ENCODE measurements around the gene B4GALT5. TPM values are rescaled to one million over a fixed set of nuclear protein-coding genes. Genes with fewer than 3 reads are reported as not detected.
"Not testable (repeated sequence)": the region's sequence is repeated elsewhere in the genome, so short reads cannot be mapped to it uniquely, and the experiment has no call there.

The B4GALT5 gene
- total RNA-seq, 1 donor from 2014 or later = 62.0 TPM

DNA sequence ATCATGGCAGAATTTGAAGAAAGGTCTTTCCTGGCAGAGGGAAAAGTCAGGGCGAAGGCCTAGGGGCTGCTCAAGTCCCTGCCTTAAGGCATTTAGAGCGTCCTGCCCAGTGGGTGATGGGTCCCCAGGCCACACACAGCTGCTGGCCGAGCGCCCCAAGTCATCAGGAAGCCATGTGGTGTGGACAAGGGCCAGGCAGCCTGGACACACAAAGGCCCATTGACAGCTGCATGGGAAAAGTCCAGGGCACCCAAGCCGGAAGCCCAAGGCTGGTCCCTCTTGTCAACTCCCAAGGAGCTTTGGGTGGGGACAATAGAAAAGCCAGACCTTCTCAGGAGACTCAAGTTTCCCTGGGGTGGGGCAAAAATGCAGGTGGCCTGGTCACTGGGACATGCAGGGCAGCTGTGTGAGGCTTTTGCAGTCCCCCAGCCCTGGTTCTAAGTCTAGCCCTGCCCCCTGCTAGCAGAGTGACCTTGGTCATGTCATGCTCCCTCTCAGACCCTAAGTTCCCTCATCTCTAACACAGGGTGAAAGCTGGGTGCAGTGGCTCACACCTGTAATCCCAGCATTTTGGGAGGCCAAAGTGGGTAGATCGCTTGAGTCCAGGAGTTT, 101.4 kb downstream of the B4GALT5 start:
- peak; percentile 71 to 82 for DNase-seq (ENCODE audit: low spot score in 2 of 2)

DNA sequence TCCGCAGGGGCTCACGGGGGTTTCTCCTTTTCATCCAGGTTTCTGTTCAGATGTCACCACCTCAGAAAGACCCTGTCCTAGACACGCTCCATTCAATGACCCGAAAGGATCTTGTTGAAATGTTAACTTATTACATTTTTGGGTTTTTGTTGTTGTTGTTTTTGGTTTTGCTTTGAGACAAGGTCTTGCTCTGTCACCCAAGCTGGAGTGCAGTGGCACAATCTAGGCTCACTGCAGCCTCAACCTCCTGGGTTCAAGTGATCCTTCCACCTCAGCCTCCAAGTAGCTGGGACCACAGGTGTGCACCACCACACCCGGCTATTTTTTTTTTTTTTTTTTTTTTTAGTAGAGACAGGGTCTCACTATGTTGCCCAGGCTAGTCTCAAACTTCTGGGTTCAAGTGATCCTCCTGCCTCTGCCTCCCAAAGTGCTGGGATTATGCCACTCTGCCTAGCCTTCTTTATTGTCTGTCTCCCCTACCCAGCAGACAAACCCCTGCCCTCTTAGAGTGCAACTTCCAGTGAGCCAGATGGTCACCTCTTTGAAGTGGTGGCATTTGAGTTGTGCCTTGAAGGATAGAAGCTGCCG, 102.0 kb downstream of the B4GALT5 start:
- FAIRE-seq = not testable (repeated sequence)

More for the DNA sequence above, 101.4 kb downstream of the B4GALT5 start:
- FAIRE-seq = no peak

DNA sequence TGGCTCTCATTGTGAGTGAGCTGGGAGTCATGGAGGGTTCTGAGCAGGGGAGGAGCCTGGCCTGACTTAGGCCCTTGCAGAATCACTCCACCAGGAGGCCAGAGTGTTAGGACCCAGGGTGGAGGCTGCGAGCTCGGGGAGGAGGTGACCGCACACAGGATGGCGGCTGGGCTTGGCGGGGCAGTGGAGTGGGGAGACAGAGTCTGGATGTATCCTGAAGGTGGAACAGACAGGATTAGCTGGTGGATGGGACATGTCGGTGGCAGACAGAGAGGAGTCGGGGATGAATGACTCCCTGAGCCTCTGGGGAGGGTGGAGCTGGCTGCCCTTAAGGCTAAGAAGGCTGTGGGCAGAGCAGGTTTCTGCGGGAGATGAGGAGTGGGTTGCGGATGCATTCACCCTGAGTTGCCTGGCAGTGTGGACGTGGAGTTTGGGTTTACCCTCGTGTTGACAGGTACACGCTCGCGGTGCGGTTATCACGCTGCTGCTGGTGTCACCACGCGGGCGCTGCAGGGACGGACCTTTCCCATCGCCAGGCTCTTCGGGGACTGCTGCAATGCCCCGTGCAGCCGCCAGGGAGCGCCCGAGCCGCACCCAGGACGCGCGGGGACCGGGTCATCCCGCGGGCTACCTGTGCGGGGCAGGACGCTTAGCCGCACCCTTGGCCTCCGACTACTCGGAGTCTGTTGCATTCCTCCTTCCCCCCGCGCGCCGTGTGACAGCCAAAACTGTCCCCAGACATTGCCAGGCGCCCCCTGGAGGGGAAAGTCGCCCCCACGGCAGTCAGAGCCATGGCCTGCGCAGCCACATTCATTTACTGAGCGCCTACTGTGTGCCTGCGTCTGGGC, 102.8 kb downstream of the B4GALT5 start:
- no peak for FAIRE-seq
- DNase-seq (ENCODE audit: low spot score in 2 of 2) = peak; percentile 67 to 85

More for the DNA sequence above, 102.0 kb downstream of the B4GALT5 start:
- DNase-seq (ENCODE audit: low spot score in 2 of 2) = not testable (repeated sequence)

DNA sequence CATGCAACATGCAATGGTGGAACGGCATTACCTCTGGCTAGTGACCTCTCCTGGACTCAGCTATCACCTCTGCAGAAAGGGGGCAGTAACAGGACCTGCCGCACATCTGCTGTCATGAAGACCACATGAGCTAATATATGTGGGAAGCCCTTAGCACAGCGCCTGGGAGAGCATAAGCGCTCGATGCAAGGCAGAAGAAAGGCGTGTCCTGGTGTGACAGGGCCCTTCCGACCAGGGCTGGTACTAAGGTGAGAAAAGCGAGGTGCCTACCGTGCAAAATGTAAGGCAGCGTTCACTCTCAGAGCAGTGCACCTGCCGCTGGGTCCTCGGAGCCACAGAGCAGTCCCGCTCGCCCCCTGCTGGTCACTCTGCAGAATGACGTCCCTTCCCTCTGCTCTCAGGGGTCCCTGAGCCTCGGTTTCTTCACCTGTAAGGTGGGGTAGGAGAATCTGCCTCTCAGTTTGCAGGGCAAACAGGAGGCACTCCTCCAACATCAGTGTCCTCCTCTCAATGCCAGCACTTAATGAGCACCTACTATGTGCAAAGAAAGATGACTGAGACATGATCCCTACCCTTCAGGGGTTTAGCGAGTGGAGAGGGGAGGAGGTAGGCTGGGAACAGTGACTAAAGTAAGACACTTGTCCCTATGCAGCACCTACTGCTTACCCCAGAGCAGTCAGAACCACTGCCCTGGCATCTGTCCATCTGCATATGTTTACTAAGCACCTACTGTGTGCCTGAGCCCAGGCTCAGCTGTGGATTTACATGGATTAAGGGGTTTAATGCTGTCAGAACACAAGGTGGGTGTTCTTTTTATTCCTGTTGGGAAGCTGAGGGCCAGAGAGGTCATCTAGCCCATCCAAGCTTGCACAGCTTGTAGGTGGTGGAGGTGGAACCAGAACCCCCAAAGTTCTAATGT, 104.7 kb downstream of the B4GALT5 start:
- peak; percentile 55 to 76 for DNase-seq (ENCODE audit: low spot score in 2 of 2)
- no peak for FAIRE-seq

DNA sequence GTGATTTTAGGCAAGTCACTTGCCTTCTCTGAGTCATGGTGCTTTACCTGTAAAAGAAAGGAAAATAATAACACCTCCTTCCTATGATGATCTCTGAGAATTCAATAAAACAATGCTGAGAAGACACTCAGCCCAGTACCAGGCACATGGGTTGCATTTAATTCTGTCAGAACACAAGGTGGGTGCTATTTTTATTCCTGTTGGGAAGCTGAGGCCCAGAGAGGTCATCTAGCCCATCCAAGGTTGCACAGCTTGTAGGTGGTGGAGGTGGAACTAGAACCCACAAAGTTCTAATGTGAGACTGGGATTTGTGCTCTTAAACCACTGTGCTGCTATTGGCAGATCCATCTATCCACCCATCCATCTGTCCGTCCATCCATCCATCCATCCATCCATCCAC, 106.1 kb downstream of the B4GALT5 start:
- DNase-seq (ENCODE audit: low spot score in 2 of 2) (no peak), FAIRE-seq (no peak)

DNA sequence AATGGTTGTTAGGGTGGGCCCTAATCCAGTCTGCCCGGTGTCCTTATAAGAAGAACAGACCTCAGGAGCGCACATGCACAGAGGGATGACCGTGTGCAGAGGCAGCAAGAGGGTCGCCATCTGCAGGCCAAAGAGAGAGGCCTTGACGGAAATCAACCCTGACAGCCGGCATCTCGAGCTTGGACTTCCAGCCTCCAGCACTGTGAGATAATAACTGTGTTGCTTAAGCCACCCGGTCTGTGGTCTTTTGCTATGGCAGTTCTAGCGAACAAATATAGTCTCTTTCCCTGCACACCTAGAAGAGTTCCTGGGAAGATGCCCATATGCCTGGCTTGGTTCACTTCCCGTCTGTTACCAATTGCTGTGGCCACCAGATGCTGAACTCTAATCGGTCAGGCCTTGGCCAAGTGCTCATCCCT, 110.5 kb downstream of the B4GALT5 start:
- DNase-seq (ENCODE audit: low spot score in 2 of 2) = no peak
- FAIRE-seq = no peak

DNA sequence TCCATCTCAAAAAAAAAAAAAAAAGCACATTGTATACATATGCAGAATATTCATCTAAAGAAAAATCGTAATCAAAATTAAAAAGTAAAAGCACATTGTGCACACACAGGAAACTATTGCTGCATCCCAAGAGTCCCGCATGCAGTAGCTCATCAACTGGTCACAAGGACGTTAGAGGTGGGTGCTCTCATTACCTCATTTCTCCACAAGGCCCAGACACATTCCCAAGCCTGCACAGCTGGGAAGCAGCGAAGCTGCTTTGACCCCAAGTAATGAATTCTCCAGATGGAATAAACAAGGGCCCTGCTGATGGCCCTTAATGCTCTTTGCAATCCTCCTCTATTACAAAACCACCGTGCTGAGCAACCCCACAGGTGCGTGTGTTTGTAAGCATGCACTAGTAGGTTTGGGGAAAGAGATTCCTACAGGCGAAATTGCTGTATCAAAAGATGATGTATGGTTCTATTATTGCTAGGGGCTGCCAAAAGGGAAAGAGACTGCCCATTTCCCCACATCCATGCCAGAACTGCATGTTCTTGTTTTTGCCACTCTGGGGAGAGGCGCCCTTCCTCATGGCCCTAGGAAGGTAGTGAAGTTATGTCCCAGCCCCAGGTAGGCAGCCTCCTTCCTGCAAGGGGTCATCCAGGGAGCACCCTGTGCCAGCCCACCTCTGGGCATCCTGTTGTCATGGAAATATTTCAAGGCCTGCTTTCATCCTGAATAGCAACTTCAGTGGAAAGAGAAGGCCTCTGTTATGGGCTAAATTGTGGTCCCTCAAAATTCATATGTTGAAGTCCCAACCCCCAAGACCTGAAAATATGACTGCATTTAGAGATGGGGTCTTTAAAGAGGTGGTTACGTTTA, 111.1 kb downstream of the B4GALT5 start:
- DNase-seq (ENCODE audit: low spot score in 2 of 2) = no peak
- no peak for FAIRE-seq

DNA sequence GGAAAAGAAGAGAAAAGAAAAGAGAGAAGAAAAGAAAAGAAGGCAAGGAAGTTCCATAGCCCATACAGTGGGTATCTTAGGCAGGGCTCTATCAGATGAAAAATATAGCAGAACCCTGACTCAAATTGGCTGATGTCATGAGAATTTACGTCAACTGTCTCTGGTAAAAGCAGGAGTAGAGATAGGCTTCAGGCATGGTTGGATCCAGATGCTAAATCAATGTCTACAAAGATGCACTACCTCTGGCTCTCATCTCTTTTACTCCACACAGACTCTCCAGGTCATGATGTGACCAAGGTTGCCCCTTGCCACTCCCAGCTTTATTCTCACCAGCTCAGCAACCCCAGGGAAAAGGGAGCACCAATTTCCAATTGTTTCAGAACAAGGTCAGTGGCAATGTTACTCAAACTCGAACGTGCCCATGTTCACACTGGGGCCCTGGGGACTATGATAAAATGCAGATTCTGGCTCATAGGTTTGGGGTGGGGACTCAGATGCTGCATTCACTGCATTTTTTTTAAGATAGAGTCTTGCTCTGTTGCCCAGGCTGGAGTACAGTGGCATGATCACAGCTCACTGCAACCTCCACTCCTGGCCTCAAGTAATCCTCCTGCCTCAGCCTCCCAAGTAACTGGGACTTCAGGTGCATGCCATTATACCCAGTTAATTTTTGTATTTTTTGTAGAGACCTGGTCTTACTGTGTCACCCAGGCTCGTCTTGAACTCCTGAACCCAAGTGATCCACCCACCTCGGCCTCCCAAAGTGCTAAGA, 112.3 kb downstream of the B4GALT5 start:
- DNase-seq (ENCODE audit: low spot score in 2 of 2) (no peak), FAIRE-seq (no peak)

DNA sequence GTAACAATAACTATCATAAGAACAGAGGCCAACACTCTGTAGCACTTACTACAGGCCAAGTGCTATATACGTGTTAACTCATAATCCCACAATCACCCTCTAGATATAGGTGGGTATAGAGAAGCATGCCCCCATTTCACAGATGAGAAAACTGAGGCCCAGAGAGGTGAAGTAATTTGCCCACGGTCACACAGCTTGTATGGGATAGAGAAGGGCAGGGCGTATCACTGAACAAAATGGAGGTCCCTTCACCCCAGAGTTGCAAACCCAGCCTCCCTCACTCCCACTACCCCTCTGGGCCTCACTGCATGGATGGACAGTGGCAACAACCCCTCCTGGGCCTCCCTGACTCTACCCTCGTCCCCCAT, 113.9 kb downstream of the B4GALT5 start:
- DNase-seq (ENCODE audit: low spot score in 2 of 2) (no peak), FAIRE-seq (no peak)

DNA sequence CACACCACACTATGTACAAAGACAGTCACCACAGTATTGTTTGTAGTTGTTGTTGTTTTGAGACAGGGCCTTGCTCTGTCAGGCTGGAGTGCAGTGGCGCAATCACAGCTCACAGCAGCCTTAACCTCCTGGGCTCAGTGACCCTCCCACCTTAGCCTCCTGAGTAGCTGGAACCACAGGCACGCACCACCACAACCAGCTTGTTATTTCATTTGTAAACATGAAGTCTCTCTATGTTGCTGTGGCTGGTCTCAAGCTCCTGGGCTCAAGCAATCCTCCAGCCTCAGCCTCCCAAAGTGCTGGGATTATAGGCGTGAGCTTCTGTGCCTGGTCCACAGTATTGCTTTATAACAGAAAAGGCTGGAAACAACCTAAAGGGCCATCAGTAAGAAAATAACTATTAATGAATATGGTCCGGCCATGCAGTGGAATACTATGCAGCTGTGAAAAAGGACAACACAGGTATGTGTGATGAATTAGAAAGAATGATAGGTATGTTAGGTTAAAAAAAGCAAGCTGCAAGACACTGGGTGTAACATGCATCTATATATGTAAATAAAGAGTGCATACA, 115.8 kb downstream of the B4GALT5 start:
- FAIRE-seq = no peak
- no peak for DNase-seq (ENCODE audit: low spot score in 2 of 2)

DNA sequence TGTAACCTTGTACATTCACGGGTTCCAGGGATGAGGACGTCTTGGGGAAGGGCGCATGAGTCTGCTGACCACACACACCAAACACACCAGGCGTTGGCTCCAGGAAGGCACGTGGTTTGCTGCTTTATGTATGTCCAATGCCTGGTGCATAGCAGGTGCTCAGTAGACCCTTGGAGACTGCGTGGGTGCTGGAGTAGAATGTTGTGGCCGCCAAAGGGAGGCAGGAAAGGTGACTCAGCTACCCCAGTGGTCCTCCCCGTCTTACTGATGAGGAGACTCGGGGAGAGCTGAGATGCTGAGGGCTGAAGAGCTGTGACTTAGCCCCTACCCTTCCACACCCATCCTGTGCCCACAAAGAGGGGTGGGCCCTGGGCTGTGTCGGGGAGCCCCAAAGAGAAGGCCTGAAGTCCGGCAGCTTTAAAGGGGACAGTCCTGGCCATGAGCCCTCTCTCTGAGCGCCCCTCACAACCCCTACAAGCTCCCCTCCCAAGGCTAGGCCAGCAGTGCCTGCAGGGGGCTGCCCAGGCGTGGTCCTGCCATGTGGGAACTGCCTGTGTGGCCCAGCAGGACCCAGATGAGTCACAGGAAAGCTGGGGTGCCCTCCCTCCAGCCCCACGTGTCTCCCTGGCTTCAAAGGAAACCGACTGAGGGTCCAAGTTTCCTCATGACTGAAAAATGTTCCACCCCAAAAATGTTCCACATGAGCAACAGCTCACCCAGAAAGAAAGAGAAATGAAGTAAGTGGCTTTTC, 117.7 kb downstream of the B4GALT5 start:
- no peak for FAIRE-seq
- DNase-seq (ENCODE audit: low spot score in 2 of 2) = no peak

DNA sequence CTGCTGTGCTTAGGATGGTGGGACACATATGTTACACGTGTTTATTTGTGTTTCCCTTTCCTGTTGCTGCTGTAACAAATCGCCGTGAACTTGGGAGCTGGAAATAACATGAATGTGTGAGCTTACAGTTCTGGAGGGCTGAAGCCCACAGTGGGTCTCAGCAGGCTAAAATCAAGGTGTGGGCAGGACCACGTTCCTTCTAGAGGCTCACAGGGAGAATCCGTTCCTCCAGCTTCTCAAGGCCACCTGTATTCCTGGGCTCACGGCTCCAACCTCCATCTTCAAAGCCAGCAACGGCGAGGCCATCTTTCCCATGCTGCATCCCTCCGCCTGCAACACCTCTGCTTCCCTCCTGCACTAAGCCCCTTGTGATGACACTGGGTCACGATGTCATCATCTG, 118.3 kb downstream of the B4GALT5 start:
- no peak for FAIRE-seq
- no peak for DNase-seq (ENCODE audit: low spot score in 2 of 2)

DNA sequence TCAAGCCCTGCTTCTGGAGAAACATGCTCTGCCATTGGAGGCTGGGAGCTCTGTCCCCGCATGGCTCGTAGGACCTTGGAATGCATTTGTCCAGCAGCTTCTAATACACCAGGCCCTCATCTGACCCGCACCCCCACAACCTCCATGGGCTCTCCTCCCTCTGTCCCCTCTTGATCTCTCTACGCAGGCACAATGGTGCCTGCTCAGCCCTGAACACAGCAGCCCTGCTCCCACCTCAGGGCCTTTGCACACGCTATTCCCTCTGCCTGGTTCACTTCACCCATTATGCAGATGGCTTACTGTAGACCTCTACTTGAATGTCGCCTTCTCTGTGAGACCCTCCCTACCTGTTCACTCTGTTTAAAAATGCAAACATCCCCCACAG, 118.8 kb downstream of the B4GALT5 start:
- DNase-seq (ENCODE audit: low spot score in 2 of 2) = no peak
- no peak for FAIRE-seq

DNA sequence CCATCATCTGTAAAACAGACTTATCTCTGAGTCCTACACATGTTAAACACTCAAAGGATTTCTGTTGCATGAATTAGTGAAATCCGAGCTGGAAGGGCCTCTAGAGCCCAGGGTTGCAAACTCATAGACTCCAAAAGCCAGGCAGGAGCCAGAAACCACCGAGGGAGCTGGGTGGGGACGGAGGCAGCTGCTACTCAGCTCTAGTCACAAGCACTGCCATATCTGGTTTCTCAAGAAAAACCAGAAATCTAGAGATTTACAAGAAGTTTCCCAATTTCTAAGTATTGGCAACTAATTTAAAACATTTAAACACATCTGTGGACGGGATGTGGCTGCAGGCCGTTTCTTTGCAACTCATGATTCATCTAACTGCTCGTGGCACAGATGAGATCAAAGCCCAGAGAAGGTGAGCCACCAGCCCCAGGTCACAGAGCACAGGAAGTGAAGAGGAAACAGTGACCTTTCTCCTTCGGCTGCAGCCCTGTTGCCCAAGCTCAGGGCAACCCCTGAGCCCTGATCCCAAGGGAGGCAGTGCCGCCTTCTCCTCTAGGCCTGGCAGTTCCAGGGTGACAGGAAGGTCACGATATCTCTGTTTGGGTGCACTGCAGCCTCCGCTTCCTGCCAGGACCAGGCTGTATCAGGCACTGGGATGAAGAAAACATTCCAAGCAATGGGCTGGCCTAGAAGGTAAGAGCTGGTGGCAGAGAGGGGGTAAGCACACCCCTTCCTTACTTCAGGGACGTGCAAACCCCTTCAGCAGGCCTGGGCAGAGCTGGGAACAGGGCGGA, 119.3 kb downstream of the B4GALT5 start:
- no peak for FAIRE-seq

DNA sequence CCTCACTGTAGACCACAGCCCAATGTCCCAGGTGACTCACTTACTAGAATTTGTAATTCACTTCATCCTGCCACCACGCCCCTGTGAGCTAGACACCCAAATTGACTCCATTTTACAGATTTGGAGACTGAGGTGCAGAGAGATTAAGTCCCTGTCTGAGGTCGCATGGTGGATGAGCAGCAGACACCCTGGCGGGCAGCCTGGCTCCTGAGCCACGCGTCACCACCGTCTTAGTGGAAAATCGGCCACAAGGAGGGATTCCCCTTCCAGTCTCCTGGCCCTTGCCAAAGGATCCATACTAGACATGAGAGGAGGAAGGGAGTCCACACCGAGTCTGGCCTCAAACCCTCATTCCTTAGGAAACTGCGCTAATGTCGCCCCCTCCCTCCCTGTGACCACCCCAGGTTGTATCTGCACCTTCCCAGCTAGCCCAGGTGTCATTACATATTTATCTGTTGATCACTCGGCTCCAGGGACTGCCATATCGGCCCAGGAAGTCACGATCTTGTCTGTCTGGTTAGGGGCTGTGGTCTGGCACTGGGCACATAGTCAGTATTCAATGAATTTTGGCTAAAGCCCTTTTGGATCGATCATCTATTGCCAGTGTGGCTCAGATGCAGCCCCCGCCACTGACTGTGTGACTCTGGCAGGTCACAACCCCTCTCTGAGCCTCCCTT, 120.1 kb downstream of the B4GALT5 start:
- DNase-seq (ENCODE audit: low spot score in 2 of 2) (no peak), FAIRE-seq (no peak)

More for the DNA sequence above, 119.3 kb downstream of the B4GALT5 start:
- no peak for DNase-seq (ENCODE audit: low spot score in 2 of 2)

DNA sequence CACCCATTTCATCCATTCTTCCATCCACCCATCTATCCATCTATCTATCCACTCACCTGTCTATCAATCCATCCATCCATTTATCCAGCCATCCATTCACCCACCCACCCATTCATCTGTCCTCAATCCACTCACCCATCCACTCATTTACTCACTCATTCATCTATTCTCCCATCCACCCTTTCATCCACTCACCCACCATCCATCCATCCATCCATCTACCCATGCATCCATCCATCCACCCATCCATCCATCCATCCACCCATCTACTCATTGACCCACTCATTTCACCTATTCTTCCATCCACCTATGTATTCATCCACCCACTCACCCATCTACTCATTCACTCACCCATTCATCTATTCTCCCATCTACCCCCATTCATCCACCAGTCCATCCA, 121.6 kb downstream of the B4GALT5 start:
- FAIRE-seq (no peak), DNase-seq (ENCODE audit: low spot score in 2 of 2) (no peak)
